Neural crest cell (in vitro differentiated cells): ENCODE data around the gene STARD7. TPM values are rescaled to one million over a fixed set of nuclear protein-coding genes. Genes with fewer than 3 reads are reported as not detected.
A peak's percentile ranks its signal among the peaks of the same experiment; 100 is the strongest.
"Not testable (repeated sequence)": the region's sequence is repeated elsewhere in the genome, so short reads cannot be mapped to it uniquely, and the experiment has no call there.

Source experiments
- DNase-seq: peaks from one replicate; pipeline ENCODE4 v3.0.0; 2021; ENCODE audit warnings: low read depth, mixed read lengths, low spot score
- H3K27ac Mint-ChIP-seq: one replicate; pipeline ENCODE4 v1.8.0; 2021; ENCODE audit warnings: mild to moderate bottlenecking, mixed read lengths; ENCODE audit not compliant: unreplicated experiment
- H3K27me3 Mint-ChIP-seq: 2 replicates; pipeline ENCODE4 v1.8.0; 2021; ENCODE audit warnings: low read depth, mild to moderate bottlenecking, mixed read lengths
- H3K36me3 Mint-ChIP-seq: 2 replicates; pipeline ENCODE4 v1.8.0; 2021; ENCODE audit warnings: low read depth, mild to moderate bottlenecking, mixed read lengths
- H3K4me1 Mint-ChIP-seq: 2 replicates; pipeline ENCODE4 v1.8.0; 2021; ENCODE audit warnings: mixed read lengths
- H3K4me3 Mint-ChIP-seq: one replicate; pipeline ENCODE4 v1.8.0; 2021; ENCODE audit warnings: mild to moderate bottlenecking, mixed read lengths
- H3K9me3 Mint-ChIP-seq: 2 replicates; pipeline ENCODE4 v1.8.0; 2021; ENCODE audit warnings: mixed read lengths
- CTCF ChIP-seq: fragments of 200-600 bp; sonication (generic); conservative IDR thresholded peaks from 2 replicates; pipeline ENCODE4 v1.5.0; 2021; ENCODE audit warnings: antibody characterized with exemption, mild to moderate bottlenecking
- total RNA-seq: library from RNA; stranded (reverse); gene quantifications from 2 replicates; pipeline ENCODE4 v1.2.1, GENCODE V29; 2021

Gene STARD7
- total RNA-seq, 1 donor from 2014 or later = 178 TPM

GRCh38 chr2:96167407-96168013 is 41.1 kb downstream of the STARD7 start:
- TF ChIP-seq CTCF = no peak
- no peak for DNase-seq
- H3K27ac Mint-ChIP-seq = no peak overlapping the region
- H3K4me1 Mint-ChIP-seq = peaks cover 10% of the 10 kb centered on the region
- H3K27me3 Mint-ChIP-seq = no peaks in the 10 kb centered on the region
- no peaks in the 10 kb centered on the region for H3K9me3 Mint-ChIP-seq
- no peak overlapping the region for H3K4me3 Mint-ChIP-seq
- H3K36me3 Mint-ChIP-seq = no peaks in the 10 kb centered on the region

GRCh38 chr2:96164459-96165184 is 44.0 kb downstream of the STARD7 start:
- H3K4me3 Mint-ChIP-seq = no peak overlapping the region
- H3K4me1 Mint-ChIP-seq = peaks cover 10% of the 10 kb centered on the region
- H3K27ac Mint-ChIP-seq = peak overlapping the region; percentile 43
- DNase-seq = no peak
- H3K9me3 Mint-ChIP-seq = peaks cover 6% of the 10 kb centered on the region
- H3K27me3 Mint-ChIP-seq = no peaks in the 10 kb centered on the region
- no peaks in the 10 kb centered on the region for H3K36me3 Mint-ChIP-seq
- no peak for TF ChIP-seq CTCF

- DNase-seq = no peak
- H3K9me3 Mint-ChIP-seq = peaks cover 6% of the 10 kb centered on the region
These were observed 44.7 kb downstream of the STARD7 start for GRCh38 chr2:96163768-96164429.

GRCh38 chr2:96163415-96163767 is 45.2 kb downstream of the STARD7 start:
- Mint-ChIP-seq H3K9me3 (peaks cover 6% of the 10 kb centered on the region), H3K4me1 (peaks cover 10% of the 10 kb centered on the region), H3K27ac (no peak overlapping the region), H3K36me3 (no peaks in the 10 kb centered on the region), H3K27me3 (no peaks in the 10 kb centered on the region), H3K4me3 (no peak overlapping the region)
- no peak for TF ChIP-seq CTCF
- DNase-seq = no peak

More at GRCh38 chr2:96163768-96164429, 44.7 kb downstream of the STARD7 start:
- Mint-ChIP-seq H3K4me1 (peaks cover 10% of the 10 kb centered on the region), H3K27ac (no peak overlapping the region), H3K4me3 (no peak overlapping the region), H3K27me3 (no peaks in the 10 kb centered on the region), H3K36me3 (no peaks in the 10 kb centered on the region)
- TF ChIP-seq CTCF = no peak

GRCh38 chr2:96161898-96162297 is 46.7 kb downstream of the STARD7 start:
- H3K27ac Mint-ChIP-seq = no peak overlapping the region
- H3K4me3 Mint-ChIP-seq = no peak overlapping the region
- no peaks in the 10 kb centered on the region for H3K27me3 Mint-ChIP-seq
- no peak for TF ChIP-seq CTCF
- H3K9me3 Mint-ChIP-seq = peaks cover 6% of the 10 kb centered on the region
- H3K4me1 Mint-ChIP-seq = peaks cover 10% of the 10 kb centered on the region
- H3K36me3 Mint-ChIP-seq = no peaks in the 10 kb centered on the region
- DNase-seq = no peak

- not testable (repeated sequence) for DNase-seq, H3K9me3 Mint-ChIP-seq, H3K36me3 Mint-ChIP-seq, H3K27ac Mint-ChIP-seq, H3K27me3 Mint-ChIP-seq, H3K4me3 Mint-ChIP-seq
- peaks cover 10% of the 10 kb centered on the region for H3K4me1 Mint-ChIP-seq
These were observed 48.3 kb downstream of the STARD7 start for GRCh38 chr2:96160366-96160765.
